Esophagus squamous epithelium (tissue), 4 donors: ENCODE measurements around the gene PARL.

Experiments used
- POLR2A ChIP-seq, 4 donors: fragments of 450-650 bp; IDR thresholded peaks; one replicate each; pipeline ENCODE4 v1.6.1; 2017; ENCODE audit warnings: antibody characterized with exemption in 4 of 4, mild to moderate bottlenecking in 4 of 4, moderate library complexity in 3 of 4
- TF ChIP-seq, protein P1 (sequence below), 6 experiments: fragments of 450-650 bp in 4 of 6; fragments of 200-600 bp in 2 of 6; sonication (generic) in 2 of 6; IDR thresholded peaks; one replicate each; pipeline ENCODE4 v1.5.1; 2016 to 2019; ENCODE audit warnings: antibody characterized with exemption in 6 of 6, mild to moderate bottlenecking in 4 of 6, moderate library complexity in 4 of 6

GRCh38 chr3:183837390-183837789 is 47.3 kb downstream of the PARL start:
- TF ChIP-seq, protein P1, sequence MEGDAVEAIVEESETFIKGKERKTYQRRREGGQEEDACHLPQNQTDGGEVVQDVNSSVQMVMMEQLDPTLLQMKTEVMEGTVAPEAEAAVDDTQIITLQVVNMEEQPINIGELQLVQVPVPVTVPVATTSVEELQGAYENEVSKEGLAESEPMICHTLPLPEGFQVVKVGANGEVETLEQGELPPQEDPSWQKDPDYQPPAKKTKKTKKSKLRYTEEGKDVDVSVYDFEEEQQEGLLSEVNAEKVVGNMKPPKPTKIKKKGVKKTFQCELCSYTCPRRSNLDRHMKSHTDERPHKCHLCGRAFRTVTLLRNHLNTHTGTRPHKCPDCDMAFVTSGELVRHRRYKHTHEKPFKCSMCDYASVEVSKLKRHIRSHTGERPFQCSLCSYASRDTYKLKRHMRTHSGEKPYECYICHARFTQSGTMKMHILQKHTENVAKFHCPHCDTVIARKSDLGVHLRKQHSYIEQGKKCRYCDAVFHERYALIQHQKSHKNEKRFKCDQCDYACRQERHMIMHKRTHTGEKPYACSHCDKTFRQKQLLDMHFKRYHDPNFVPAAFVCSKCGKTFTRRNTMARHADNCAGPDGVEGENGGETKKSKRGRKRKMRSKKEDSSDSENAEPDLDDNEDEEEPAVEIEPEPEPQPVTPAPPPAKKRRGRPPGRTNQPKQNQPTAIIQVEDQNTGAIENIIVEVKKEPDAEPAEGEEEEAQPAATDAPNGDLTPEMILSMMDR (IDR thresholded peaks at IDR 0.05): no peak
- no peak for TF ChIP-seq POLR2A (IDR thresholded peaks at IDR 0.05)
